ENCODE data around the gene TLN1.
A peak's percentile ranks its signal among the peaks of the same experiment; 100 is the strongest.

The TLN1 gene

DNA sequence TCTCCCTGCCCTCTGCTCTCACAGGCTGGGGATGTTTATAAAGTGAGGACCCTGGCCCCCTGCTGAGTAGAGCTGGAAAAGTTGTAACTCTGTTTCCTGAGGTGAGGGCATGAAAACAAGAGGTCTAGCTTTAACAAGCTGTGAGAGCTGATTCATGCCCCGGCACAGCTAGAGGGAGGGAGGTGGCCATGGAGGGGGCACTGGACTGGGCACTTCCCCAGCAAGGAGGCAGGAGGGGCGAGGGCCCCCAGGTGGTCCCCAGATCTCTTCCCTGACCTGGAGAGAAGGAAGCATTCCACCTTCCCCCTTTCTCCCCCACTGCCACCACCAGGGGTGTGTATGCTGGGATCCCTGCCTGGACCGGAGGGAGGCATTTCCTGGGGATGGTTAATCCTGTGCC is 22.3 kb upstream of the TLN1 start, which contains the start of gene MSMP:
TSS of gene MSMP (minus strand) at position 13 of the 400 bp plus-strand sequence. CDS start 147 bp downstream, outside the sequence.
- DNase-seq: no peak

- no peak for DNase-seq
These were observed 21.5 kb upstream of the TLN1 start for GRCh38 chr9:35753466-35753865.

DNA sequence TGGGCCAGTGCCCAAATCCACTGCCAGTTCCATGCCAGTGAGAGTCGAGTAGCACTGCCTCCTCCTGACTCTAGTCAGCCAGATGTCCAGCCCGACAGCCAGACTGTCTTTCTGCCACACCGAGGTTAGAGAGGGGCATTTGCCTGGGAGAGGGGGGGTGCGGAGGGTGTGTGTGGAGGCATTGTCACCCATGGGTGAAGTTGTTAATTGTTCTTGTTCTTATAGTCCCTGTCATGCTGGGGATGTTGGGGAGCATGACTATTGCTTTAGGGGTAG is 18.2 kb upstream of the TLN1 start:
- no peak for DNase-seq

DNA sequence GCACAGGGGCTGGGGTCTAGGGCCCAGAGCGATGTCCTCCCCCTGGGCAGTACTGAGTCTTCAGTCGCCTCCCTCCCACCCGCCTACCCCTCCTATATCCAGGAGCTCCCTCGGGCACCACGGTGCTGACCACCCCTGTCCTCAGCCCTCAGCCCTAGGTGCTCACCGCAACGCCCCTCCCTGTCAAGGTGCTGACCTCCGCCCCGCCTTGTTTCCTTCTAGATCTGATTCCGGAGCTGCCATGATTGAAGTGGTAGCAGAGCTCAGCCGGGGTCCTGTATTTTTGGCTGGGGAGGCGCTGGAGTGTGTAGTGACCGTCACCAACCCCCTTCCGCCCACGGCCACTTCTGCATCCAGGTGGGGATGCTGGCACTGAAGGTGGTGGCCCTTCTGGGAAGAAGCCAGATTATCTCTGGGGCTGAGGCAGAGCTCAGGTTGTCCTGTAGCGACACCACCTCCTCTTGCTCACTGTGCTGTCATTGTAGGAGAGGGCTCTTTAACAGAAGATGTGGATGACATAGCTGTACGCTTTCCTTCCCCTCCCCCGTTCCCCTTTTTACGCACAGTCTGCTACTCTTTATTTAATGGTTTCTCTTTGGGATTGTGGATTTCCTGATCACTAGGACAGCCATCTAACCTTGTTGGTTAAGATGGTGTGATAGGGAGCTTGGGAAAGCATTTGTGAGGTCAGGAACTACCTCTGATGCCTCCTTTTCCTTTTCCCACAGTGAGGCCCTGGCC is 17.7 kb upstream of the TLN1 start:
- no peak for DNase-seq

DNA sequence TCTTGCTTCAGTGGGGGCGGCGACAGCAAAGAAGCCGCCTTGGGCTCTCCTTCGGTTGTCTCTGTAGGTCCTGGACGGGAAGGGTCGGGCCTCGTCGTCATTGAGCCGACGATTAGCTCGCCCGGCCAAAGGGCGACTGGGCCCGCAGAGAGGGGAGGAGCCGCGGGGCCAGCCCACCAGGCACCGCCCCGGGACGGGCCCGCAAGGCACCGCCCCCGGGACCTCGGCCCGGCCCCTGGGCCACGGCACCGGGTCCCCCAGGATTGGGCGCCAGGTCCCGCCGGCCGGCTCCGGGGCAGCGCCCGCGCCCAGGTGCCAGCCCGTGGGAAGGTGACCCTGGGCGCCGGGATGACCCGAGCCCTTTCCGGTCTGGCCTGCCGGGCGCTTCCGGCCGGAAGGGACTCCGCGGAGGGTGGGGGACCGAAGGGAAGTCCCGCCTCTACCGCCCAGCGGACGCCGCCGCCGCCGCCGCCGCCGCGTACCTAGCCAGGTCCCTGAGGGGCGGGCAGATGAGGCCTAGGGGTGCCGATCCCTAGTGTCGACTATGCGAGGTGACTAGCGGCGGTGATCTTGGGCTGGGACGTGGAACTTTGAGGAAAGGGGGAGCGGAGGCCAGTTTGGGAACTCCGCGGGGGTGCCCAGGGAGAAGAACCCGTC is 17.0 kb upstream of the TLN1 start, which contains the start of the genes GBA2 and RGP1:
TSS of gene GBA2 (minus strand) at position 371 of the 657 bp plus-strand sequence. CDS start 524 bp downstream, outside the sequence.
TSS of gene RGP1 (plus strand) at position 430 of the 657 bp plus-strand sequence. CDS start 469 bp downstream, outside the sequence.
- peak; percentile 50 for DNase-seq

GRCh38 chr9:35748242-35748857 is 16.4 kb upstream of the TLN1 start:
- no peak for DNase-seq

DNA sequence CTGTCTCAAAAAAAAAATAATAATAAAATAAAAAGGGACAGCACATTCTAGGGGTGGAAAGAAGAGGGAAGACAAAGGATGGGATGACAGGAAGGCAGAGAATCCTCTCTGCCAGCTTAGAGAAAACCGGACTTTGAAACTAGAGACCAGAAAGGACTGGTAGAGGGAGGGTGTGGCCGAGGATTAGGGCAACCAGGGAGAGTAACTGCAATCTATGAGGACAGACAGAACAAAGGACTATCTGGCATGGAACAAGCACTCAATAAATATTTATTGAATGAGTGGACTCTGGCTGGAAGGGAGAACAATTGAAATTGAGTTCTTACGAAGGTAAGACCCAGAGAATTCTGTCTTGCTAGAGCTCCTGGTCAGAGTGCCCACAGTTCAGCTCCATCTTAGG is 14.6 kb upstream of the TLN1 start:
- DNase-seq: no peak

DNA sequence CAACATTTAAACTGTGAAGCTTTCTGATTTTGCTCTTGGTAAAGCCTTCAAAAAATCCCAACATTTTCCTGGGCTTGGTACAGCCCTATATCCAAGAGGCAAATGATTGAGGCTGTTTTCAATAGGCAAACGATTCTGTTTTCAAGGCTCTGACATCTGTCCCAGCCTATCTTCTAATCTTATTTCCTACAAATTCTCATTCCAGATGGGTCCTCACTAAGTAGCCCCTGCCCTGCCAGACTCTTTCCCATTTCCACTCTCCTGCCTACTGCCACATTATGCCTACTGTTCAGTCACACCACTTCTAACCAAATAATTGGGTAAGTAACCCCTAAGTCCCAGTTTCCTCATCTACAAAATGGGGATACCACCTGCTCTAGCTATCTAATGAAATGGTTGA is 13.6 kb upstream of the TLN1 start:
- no peak for DNase-seq

DNA sequence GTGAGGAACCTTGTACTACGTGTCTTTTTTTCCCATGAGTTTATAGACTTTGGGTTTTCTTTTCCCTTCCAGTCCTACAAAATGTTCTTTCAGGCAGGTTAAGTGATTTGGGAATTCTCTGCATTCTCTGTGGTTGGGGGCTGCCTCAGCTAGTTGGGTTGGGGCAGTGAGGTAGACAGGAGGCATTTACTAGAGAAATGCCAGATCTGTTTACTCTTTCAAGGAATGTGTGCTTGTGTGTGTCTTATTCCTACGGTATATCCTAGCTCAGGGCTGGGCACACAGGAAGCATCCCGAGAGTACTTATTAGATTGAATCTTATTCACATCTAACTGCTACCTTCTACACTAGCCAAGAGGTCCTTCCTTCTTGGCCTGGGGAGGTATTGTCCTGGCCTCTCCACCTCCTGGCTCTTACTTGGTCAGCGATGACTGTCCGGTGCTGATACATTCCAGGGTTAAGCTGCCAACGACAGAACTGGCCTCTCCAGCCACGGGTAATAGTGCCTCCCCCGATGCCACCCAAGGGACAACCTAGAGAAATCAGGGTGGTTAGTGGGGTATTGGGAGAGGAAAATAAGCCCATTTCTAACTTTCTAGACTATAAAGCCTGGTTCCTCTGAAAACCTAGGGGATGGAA is 12.0 kb upstream of the TLN1 start:
- DNase-seq: no peak

- no peak for DNase-seq
These were observed 11.5 kb upstream of the TLN1 start for GRCh38 chr9:35743452-35743851.

DNA sequence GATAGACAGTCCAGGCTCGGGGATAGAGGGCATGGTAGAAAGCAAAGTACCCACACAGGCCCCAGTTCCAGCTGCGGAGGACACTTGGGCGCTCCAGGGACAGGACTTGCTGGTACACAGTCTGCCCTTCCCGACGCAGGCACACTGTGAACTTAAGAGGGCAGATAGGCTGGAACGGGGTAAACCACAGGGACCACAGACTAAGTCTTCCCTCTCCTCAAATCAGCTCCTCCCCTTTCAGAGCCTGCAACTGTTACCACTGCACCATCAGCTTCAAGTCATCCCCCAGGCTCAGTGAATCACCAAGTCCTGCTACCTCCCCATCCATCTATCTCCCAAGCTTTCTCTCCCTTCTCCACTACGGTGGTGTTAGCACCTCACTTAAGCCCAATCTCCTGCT is 9.7 kb upstream of the TLN1 start:
- no peak for DNase-seq

- no peak for DNase-seq
These were observed 8.2 kb upstream of the TLN1 start for GRCh38 chr9:35740243-35740642.

DNA sequence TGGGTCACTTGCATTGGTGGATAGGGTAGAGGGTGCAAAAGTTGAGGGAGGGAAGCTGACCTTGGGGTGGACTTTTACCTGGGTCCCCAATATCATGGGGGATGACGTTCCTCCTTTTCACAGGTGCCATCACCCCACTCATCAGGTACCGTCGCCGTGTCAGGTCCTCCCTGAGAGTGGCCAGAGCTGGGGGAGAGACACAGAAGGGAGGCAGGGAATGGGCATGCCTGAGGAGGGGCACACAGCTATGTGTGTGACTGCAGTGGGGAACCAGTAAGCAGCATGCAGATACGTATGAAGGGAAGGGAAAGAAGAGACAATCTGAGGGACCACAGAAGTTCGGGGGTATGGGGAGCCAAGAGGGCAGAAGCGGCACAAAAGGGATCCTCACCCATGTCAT is 6.9 kb upstream of the TLN1 start:
- no peak for DNase-seq

- no peak for DNase-seq
These were observed 6.2 kb upstream of the TLN1 start for GRCh38 chr9:35738186-35738585.

- no peak for DNase-seq
These were observed 5.1 kb upstream of the TLN1 start for GRCh38 chr9:35737143-35737542.

DNA sequence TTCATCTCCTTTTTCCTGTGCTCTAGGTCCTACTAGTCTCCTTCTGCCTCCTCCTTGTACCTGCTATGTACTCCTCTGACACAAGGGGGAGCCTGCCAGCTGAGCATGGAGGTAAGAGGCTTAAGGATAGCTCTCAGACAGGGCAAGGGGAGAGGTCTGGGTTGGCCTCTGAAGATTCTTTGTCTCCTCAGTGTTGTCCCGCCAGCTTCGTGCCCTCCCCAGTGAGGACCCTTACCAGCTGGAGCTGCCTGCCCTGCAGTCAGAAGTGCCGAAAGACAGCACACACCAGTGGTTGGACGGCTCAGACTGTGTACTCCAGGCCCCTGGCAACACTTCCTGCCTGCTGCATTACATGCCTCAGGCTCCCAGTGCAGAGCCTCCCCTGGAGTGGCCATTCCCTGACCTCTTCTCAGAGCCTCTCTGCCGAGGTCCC is 4.2 kb upstream of the TLN1 start:
- peak; percentile 66 for DNase-seq

GRCh38 chr9:35734096-35734495 is 2.1 kb upstream of the TLN1 start:
- DNase-seq: no peak

- DNase-seq: no peak
These were observed 976 bp upstream of the TLN1 start for GRCh38 chr9:35732800-35733541.

DNA sequence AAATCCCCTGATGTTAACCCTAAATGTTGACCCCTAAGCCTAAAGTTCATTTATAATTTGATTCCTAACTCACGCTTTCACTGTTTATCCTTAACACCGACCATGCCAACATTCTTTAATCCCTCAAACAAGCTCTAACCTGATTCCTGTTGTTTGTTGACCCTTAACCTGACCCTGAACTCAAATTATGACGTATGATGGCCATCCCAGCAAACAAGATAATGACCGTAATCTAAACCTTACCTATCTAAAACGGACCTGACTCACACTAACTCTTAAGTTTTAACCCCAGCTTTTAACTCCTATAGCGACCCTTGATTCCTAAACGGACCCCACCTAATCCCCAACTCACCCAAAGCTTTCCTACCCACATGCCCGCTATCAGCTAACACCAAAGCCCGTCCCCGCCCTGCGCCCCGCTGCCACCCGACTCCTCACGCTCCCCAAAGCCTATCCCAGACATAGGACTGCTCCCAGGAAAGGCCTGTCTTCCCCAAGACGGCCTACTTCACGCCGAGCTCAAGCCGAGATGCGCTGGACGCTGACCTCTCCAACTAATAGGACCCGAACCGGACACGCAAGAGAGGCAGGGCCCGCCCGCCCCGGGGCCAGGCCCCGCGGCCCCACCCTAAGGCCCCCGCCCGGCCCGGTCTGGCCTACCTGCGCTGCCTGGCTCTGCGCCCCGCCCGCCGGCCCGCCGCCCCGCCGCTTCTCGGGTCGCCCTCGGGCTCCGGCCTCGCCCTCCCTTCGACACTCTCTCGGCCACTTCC is 395 bp downstream of the TLN1 start:
- DNase-seq: no peak

- no peak for DNase-seq
These were observed 1.5 kb downstream of the TLN1 start for GRCh38 chr9:35730486-35730854.

DNA sequence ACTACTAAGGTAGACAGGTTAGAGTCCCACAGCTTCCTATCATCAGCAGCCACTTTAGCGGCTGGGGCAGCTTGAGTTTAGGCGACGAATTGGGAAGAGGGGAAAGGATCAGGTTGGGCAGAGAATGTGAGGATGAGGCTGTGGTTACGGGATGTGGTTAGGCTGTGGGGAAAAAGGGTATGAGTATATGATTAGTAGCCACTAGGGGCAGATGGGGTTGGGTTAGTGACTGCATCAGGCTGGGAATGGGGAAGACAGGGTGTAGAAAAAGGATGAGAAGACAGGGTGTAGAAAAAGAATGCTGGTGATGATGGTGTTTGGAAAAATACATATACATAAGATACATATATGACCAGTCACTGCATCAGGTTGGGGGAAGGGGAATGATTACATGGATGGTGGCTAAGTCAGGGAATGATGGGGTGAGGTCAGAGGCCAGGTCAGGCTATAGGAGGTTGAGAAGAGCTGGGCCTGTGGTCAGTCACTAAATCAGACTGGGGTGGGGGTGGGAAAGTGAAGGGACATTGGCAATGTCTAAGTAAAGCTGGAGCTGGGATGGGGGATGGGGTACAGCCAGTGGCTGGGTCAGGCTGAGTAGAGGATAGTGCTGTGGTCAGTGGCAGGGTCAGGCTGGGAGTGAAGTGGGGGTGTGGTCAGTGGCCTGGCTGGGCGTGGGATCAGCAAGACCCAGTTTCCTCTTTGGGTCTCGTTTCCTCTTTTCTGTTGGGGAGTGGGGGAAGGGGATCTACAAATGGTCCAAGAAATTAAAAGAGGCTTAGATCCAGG is 2.1 kb downstream of the TLN1 start:
- peak; percentile 43 for DNase-seq
